Activated CD8-positive, alpha-beta T cell treated with anti-CD3 and anti-CD28 coated beads, Interleukin-2, amount 10 ng/mL, durations not matched to agents 7 days and 5 days (primary cell): ENCODE results near the gene TMEM132C. TPM values are rescaled to one million over a fixed set of nuclear protein-coding genes. Genes with fewer than 3 reads are reported as not detected.

Source experiments
- ATAC-seq: fragments of 150-1000 bp; cut with Tn5 transposase; one replicate; pipeline ENCODE4 v1.10.0; 2021; ENCODE audit warnings: moderate library complexity
- CTCF ChIA-PET: fragments of 350-600 bp; sonication (Branson Sonifier 250); formaldehyde crosslinking; loops from one replicate; lab custom pipeline; 2021; ENCODE audit warnings: antibody characterized with exemption; lab: Charles Lee
- POLR2A ChIA-PET: fragments of 350-600 bp; sonication (Branson Sonifier 250); formaldehyde crosslinking; loops from one replicate; lab custom pipeline; 2021; ENCODE audit warnings: antibody characterized with exemption; lab: Charles Lee
- DNase-seq: peaks from one replicate; pipeline ENCODE4 v3.0.0-alpha.2; 2020
- H3K27ac Mint-ChIP-seq: one replicate; pipeline ENCODE4 v1.8.0; 2021; ENCODE audit warnings: mild to moderate bottlenecking, mixed read lengths
- H3K27me3 Mint-ChIP-seq: one replicate; pipeline ENCODE4 v1.8.0; 2021; ENCODE audit warnings: low read depth, mixed read lengths
- H3K36me3 Mint-ChIP-seq: one replicate; pipeline ENCODE4 v1.8.0; 2021; ENCODE audit warnings: low read depth, mixed read lengths
- H3K4me1 Mint-ChIP-seq: one replicate; pipeline ENCODE4 v1.8.0; 2021; ENCODE audit warnings: low read depth, mixed read lengths
- H3K4me3 Mint-ChIP-seq: one replicate; pipeline ENCODE4 v1.8.0; 2021; ENCODE audit warnings: mild to moderate bottlenecking, mixed read lengths
- H3K9me3 Mint-ChIP-seq: one replicate; pipeline ENCODE4 v1.8.0; 2022; ENCODE audit warnings: mixed read lengths; ENCODE audit not compliant: insufficient read depth
- total RNA-seq, 2 experiments: library from RNA; stranded (reverse); gene quantifications; one replicate each; pipeline ENCODE4 v1.2.3, GENCODE V29; 2021

The TMEM132C gene
- total RNA-seq, 2 experiments from 2014 or later, result not detected

DNA sequence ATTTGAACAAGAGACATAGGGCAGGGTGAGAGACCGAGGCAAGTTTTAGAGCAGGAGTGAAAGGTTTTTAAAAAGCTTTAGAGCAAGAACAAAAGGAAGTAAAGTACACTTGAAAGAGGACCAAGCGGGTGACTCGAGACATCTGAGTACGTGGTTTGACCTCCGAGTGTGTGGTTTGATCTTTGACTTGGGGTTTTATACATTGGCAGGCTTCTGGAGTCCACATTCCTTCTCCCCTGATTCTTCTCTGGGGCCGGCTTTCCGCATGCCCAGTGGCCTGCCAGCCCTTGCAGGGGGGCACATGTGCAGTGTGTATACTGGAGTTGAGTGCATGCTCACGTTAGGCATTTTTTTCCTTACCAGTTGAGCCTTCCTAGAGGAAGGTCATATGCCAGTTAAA is 460.5 kb downstream of the TMEM132C start:
- Mint-ChIP-seq H3K27me3 (peaks cover 4% of the 10 kb centered on the region), H3K36me3 (no peaks in the 10 kb centered on the region), H3K4me3 (no peak overlapping the region), H3K9me3 (no peaks in the 10 kb centered on the region), H3K27ac (no peak overlapping the region), H3K4me1 (no peaks in the 10 kb centered on the region)
- POLR2A ChIA-PET, result no interaction called here
- DNase-seq (no peak), ATAC-seq (no peak)
- CTCF ChIA-PET, result no interaction called here

DNA sequence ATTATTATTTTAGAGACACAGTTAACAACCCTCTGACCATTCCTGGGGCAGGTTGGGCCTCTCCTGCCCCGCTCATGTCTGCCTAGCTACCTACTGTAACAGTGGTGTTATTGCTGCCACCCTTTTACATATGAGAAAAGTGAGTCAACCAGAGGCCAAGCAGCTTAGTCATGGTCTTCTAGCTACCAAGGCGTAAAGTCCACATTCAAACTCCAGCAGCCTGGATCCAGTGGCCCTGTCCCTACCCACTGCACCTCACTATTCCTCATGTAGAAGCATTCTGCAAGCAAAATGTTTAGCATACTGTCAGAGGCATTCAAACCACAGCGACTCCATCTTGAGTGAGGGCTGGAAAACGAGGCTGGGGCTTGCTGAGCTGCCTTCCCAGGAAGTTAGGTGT is 461.0 kb downstream of the TMEM132C start:
- peaks cover 4% of the 10 kb centered on the region for H3K27me3 Mint-ChIP-seq
- DNase-seq (no peak), ATAC-seq (no peak)
- H3K4me1 Mint-ChIP-seq, result no peaks in the 10 kb centered on the region
- H3K27ac Mint-ChIP-seq, result no peak overlapping the region
- H3K9me3 Mint-ChIP-seq, result no peaks in the 10 kb centered on the region
- POLR2A ChIA-PET, result no interaction called here
- no peaks in the 10 kb centered on the region for H3K36me3 Mint-ChIP-seq
- CTCF ChIA-PET, result no interaction called here
- no peak overlapping the region for H3K4me3 Mint-ChIP-seq

DNA sequence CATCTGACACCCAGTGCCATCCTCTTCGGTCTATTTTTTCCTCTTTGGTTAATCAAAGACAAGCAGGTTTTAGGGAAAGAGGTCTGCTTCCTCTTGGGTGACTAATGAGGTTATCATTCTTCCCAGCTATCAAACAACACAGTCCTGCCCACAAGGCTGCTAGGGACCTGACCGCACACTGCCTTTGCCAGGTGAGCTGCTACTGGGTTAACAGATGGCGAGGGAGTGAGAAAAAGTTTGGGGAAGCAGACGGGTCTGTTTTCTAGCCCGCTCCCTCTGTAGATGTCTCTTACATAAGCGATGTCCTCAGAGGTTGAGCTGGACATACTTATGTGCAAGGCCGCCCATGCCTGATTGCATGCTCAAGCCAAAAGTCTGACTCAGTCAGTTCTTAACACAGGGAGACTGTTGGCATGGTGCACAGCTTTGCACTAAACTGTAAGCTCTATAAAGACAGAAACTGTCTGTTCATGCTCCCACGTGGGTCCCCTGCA is 462.7 kb downstream of the TMEM132C start:
- H3K27ac Mint-ChIP-seq, result no peak overlapping the region
- DNase-seq (no peak), ATAC-seq (no peak)
- H3K4me3 Mint-ChIP-seq, result no peak overlapping the region
- no peaks in the 10 kb centered on the region for H3K36me3 Mint-ChIP-seq
- H3K9me3 Mint-ChIP-seq, result no peaks in the 10 kb centered on the region
- no peaks in the 10 kb centered on the region for H3K4me1 Mint-ChIP-seq
- ChIA-PET CTCF (no interaction called here), POLR2A (no interaction called here)
- H3K27me3 Mint-ChIP-seq, result peaks cover 4% of the 10 kb centered on the region

- no peak overlapping the region for H3K27ac Mint-ChIP-seq
- POLR2A ChIA-PET, result no interaction called here
- H3K36me3 Mint-ChIP-seq, result no peaks in the 10 kb centered on the region
- H3K9me3 Mint-ChIP-seq, result no peaks in the 10 kb centered on the region
- H3K27me3 Mint-ChIP-seq, result peaks cover 3% of the 10 kb centered on the region
- DNase-seq (no peak), ATAC-seq (no peak)
- CTCF ChIA-PET, result no interaction called here
- H3K4me3 Mint-ChIP-seq, result no peak overlapping the region
- H3K4me1 Mint-ChIP-seq, result no peaks in the 10 kb centered on the region
Measured at GRCh38 chr12:128734371-128734770, 467.4 kb downstream of the TMEM132C start.

GRCh38 chr12:128737292-128737966 is 470.5 kb downstream of the TMEM132C start:
- ChIA-PET POLR2A (no interaction called here), CTCF (no interaction called here)
- H3K4me1 Mint-ChIP-seq, result no peaks in the 10 kb centered on the region
- H3K36me3 Mint-ChIP-seq, result no peaks in the 10 kb centered on the region
- DNase-seq, result no peak
- no peak overlapping the region for H3K4me3 Mint-ChIP-seq
- no peaks in the 10 kb centered on the region for H3K27me3 Mint-ChIP-seq
- no peak overlapping the region for H3K27ac Mint-ChIP-seq
- H3K9me3 Mint-ChIP-seq, result no peaks in the 10 kb centered on the region
- no peak for ATAC-seq

DNA sequence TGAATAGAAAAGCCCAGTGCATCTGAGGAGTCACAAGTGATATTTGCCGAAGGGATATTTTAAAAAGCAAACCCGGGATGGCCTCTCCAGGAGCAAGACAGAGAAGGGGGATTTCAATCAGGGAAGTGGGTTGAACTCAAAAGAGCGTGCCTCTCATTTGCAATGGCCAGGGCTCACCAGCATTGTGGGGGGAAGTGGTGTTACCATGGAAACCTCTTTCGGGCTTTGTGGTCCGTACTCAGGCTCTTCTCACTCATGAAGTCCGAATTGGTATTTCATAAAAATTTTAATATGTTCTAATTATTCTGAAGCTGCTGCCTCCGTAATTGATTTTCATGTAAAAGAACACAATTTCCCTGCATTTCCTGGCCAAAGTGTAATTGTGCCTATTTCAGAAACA is 476.9 kb downstream of the TMEM132C start:
- Mint-ChIP-seq H3K4me3 (no peak overlapping the region), H3K4me1 (no peaks in the 10 kb centered on the region), H3K36me3 (no peaks in the 10 kb centered on the region), H3K27me3 (no peaks in the 10 kb centered on the region), H3K9me3 (no peaks in the 10 kb centered on the region), H3K27ac (no peak overlapping the region)
- ATAC-seq (no peak), DNase-seq (no peak)
- ChIA-PET POLR2A (no interaction called here), CTCF (no interaction called here)

- H3K4me3 Mint-ChIP-seq, result no peak overlapping the region
- POLR2A ChIA-PET, result no interaction called here
Measured at GRCh38 chr12:128745772-128746689, 479.1 kb downstream of the TMEM132C start.

GRCh38 chr12:128747441-128747840 is 480.5 kb downstream of the TMEM132C start:
- ATAC-seq (no peak), DNase-seq (no peak)
- Mint-ChIP-seq H3K27me3 (no peaks in the 10 kb centered on the region), H3K27ac (no peak overlapping the region), H3K4me3 (no peak overlapping the region), H3K36me3 (no peaks in the 10 kb centered on the region), H3K9me3 (no peaks in the 10 kb centered on the region), H3K4me1 (no peaks in the 10 kb centered on the region)
- ChIA-PET CTCF (no interaction called here), POLR2A (no interaction called here)

More at GRCh38 chr12:128745772-128746689, 479.1 kb downstream of the TMEM132C start:
- Mint-ChIP-seq H3K27me3 (no peaks in the 10 kb centered on the region), H3K36me3 (no peaks in the 10 kb centered on the region), H3K27ac (no peak overlapping the region), H3K9me3 (no peaks in the 10 kb centered on the region), H3K4me1 (no peaks in the 10 kb centered on the region)
- DNase-seq (no peak), ATAC-seq (no peak)
- CTCF ChIA-PET, result no interaction called here

- no peak overlapping the region for H3K27ac Mint-ChIP-seq
- CTCF ChIA-PET, result no interaction called here
- POLR2A ChIA-PET, result no interaction called here
- no peak overlapping the region for H3K4me3 Mint-ChIP-seq
- no peaks in the 10 kb centered on the region for H3K9me3 Mint-ChIP-seq
- no peak for ATAC-seq
- DNase-seq, result no peak
- H3K36me3 Mint-ChIP-seq, result no peaks in the 10 kb centered on the region
- no peaks in the 10 kb centered on the region for H3K4me1 Mint-ChIP-seq
- H3K27me3 Mint-ChIP-seq, result no peaks in the 10 kb centered on the region
Measured at GRCh38 chr12:128752386-128752785, 485.4 kb downstream of the TMEM132C start.

DNA sequence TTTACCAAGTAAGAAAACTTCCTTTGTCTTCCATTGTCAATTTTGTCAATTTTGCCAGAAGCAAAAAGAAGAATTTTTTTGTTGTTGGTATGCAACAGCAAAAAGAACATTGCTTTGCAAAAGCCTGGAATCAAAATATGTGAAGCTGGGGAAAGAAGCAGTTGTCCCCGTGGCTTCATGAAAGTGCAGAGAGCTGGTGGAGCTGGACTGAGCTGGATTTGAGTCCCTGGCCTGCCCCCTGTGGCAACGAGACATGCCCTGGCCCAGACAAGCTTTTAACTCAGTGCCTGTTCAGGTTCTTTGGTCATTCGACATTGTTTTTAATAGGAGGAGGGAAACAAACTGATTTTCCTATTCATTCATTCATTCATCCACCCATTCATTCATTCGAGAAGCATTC is 486.5 kb downstream of the TMEM132C start:
- CTCF ChIA-PET, result no interaction called here
- H3K9me3 Mint-ChIP-seq, result no peaks in the 10 kb centered on the region
- ATAC-seq, result no peak

GRCh38 chr12:128754275-128754674 is 487.3 kb downstream of the TMEM132C start:
- ATAC-seq (no peak), DNase-seq (no peak)
- Mint-ChIP-seq H3K27ac (no peak overlapping the region), H3K36me3 (no peaks in the 10 kb centered on the region), H3K9me3 (no peaks in the 10 kb centered on the region), H3K4me3 (no peak overlapping the region), H3K27me3 (no peaks in the 10 kb centered on the region), H3K4me1 (no peaks in the 10 kb centered on the region)
- CTCF ChIA-PET, result no interaction called here
- POLR2A ChIA-PET, result no interaction called here

More for the DNA sequence above, 486.5 kb downstream of the TMEM132C start:
- Mint-ChIP-seq H3K4me1 (no peaks in the 10 kb centered on the region), H3K27me3 (no peaks in the 10 kb centered on the region), H3K4me3 (no peak overlapping the region), H3K27ac (no peak overlapping the region), H3K36me3 (no peaks in the 10 kb centered on the region)
- POLR2A ChIA-PET, result no interaction called here
- no peak for DNase-seq

DNA sequence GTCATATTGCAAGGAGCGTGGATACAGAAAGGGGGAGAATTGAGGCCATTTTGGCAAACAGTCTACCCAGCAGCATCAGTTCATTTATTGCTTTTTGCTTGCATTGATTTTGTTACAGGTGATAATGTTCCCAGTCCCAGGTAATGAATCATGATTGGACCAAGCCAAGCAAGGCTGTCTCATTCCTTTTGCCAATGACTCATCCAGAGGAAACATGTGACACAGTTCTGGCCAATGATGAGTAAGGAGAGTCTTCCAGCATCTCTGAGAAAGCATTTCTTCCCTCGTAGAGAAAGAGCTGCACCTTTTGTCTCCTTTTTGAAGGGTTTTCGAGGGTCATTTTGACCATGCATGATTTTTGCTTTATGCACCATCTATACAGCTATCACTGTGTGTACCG is 488.6 kb downstream of the TMEM132C start:
- Mint-ChIP-seq H3K4me3 (no peak overlapping the region), H3K27ac (no peak overlapping the region), H3K4me1 (no peaks in the 10 kb centered on the region), H3K27me3 (no peaks in the 10 kb centered on the region), H3K36me3 (no peaks in the 10 kb centered on the region), H3K9me3 (no peaks in the 10 kb centered on the region)
- no peak for ATAC-seq
- ChIA-PET POLR2A (no interaction called here), CTCF (no interaction called here)
- DNase-seq, result no peak
